ENCODE data around the gene PLA2G4D. TPM values are rescaled to one million over a fixed set of nuclear protein-coding genes. Genes with fewer than 3 reads are reported as not detected.

Gene PLA2G4D
- total RNA-seq, 1 experiment from 2014 or later: not detected

GRCh38 chr15:42123546-42123945 is 29.2 kb upstream of the PLA2G4D start:
- ChIA-PET CTCF (no interaction called here), POLR2A (no interaction called here)
- peaks cover 5% of the 10 kb centered on the region; the same call in 1 of the 2 replicates for H3K27me3 ChIP-seq (ENCODE audit: control insufficient read depth, insufficient read depth, low read length)
- in situ Hi-C loops (cut with HindIII; ENCODE audit: low pct_unique_long_range_greater_than_20kb, low sequenced_read_pairs): no loop called here
- ATAC-seq: no peak
- H3K27ac ChIP-seq (ENCODE audit: low read length): no peak overlapping the region
- no peak overlapping the region for H3K4me3 ChIP-seq (ENCODE audit: low read depth in 2 of 2, low read length in 2 of 2)
- H3K9me3 ChIP-seq (ENCODE audit: control insufficient read depth, insufficient read depth, low read depth, low read length): no peaks in the 10 kb centered on the region
- BruUV-seq (replicated peaks): no TSS peak
- TF ChIP-seq REST (IDR thresholded peaks at IDR 0.05; ENCODE audit: insufficient read depth in 1 of 2, low read depth in 2 of 2, low read length in 1 of 2) (no peak), POLR2AphosphoS5 (IDR thresholded peaks at IDR 0.05; ENCODE audit: low read depth, low read length) (no peak), TCF7L2 (IDR thresholded peaks at IDR 0.05; ENCODE audit: low read depth, low read length) (no peak), CTCF (IDR thresholded peaks at IDR 0.05) (no peak), SIN3A (IDR thresholded peaks at IDR 0.05; ENCODE audit: borderline replicate concordance, insufficient read depth, low read depth, low read length) (no peak)
- H3K36me3 ChIP-seq (ENCODE audit: control insufficient read depth, insufficient read depth, low read length): no peaks in the 10 kb centered on the region
- H3K4me1 ChIP-seq (ENCODE audit: control insufficient read depth, insufficient read depth, low read length): no peaks in the 10 kb centered on the region
- intact Hi-C loops (cut with micrococcal nuclease; ENCODE audit: unreplicated experiment): no loop called here
- no peak for DNase-seq (ENCODE audit: low read depth, low spot score)

- intact Hi-C loops (cut with micrococcal nuclease; ENCODE audit: unreplicated experiment) (no loop called here), in situ Hi-C loops (cut with HindIII; ENCODE audit: low pct_unique_long_range_greater_than_20kb, low sequenced_read_pairs) (no loop called here)
- H3K4me1 ChIP-seq (ENCODE audit: control insufficient read depth, insufficient read depth, low read length): no peaks in the 10 kb centered on the region
- DNase-seq (ENCODE audit: low read depth, low spot score) (no peak), ATAC-seq (no peak)
- H3K9me3 ChIP-seq (ENCODE audit: control insufficient read depth, insufficient read depth, low read depth, low read length): no peaks in the 10 kb centered on the region
- peaks cover 8% of the 10 kb centered on the region; the same call in 1 of the 2 replicates for H3K27me3 ChIP-seq (ENCODE audit: control insufficient read depth, insufficient read depth, low read length)
- H3K36me3 ChIP-seq (ENCODE audit: control insufficient read depth, insufficient read depth, low read length): no peaks in the 10 kb centered on the region
- POLR2A ChIA-PET: no interaction called here
- no peak overlapping the region for H3K4me3 ChIP-seq (ENCODE audit: low read depth in 2 of 2, low read length in 2 of 2)
- no TSS peak for BruUV-seq (replicated peaks)
- TF ChIP-seq POLR2AphosphoS5 (IDR thresholded peaks at IDR 0.05; ENCODE audit: low read depth, low read length) (no peak), SIN3A (IDR thresholded peaks at IDR 0.05; ENCODE audit: borderline replicate concordance, insufficient read depth, low read depth, low read length) (no peak), CTCF (IDR thresholded peaks at IDR 0.05) (no peak), REST (IDR thresholded peaks at IDR 0.05; ENCODE audit: insufficient read depth in 1 of 2, low read depth in 2 of 2, low read length in 1 of 2) (no peak), TCF7L2 (IDR thresholded peaks at IDR 0.05; ENCODE audit: low read depth, low read length) (no peak)
- H3K27ac ChIP-seq (ENCODE audit: low read length): no peak overlapping the region
- CTCF ChIA-PET: no interaction called here
Observed at GRCh38 chr15:42121682-42122081, 27.3 kb upstream of the PLA2G4D start.
